K562 (cell line): ENCODE data around the gene CD244.
"Not testable (repeated sequence)": the region's sequence is repeated elsewhere in the genome, so short reads cannot be mapped to it uniquely, and the experiment has no call there.

Experiments used
- EHMT2 ChIP-seq: fragments of 450-650 bp; IDR thresholded peaks from 2 replicates; pipeline ENCODE4 v1.6.1; 2018; ENCODE audit warnings: antibody characterized with exemption
- KDM1A ChIP-seq, 2 experiments: fragments of 450-650 bp; IDR thresholded peaks; 2 replicates each; pipeline ENCODE4 v1.6.1; 2016; ENCODE audit warnings: mild to moderate bottlenecking in 2 of 2
- REST ChIP-seq, 2 experiments: fragments of 450-650 bp; formaldehyde crosslinking in 1 of 2; IDR thresholded peaks; 2 replicates each; pipeline versions ENCODE4 v1.4.0 to v1.6.1; 2014 to 2020; ENCODE audit warnings: mild to moderate bottlenecking in 2 of 2, borderline replicate concordance in 1 of 2, low read depth in 1 of 2
- SMAD3 ChIP-seq: fragments of 450-650 bp; formaldehyde crosslinking; conservative IDR thresholded peaks from 2 replicates; pipeline ENCODE4 v1.4.0; 2020; ENCODE audit warnings: mild to moderate bottlenecking
- SMARCC2 ChIP-seq: fragments of 450-650 bp; IDR thresholded peaks from 2 replicates; pipeline ENCODE4 v1.6.1; 2017; ENCODE audit warnings: antibody characterized with exemption, moderate library complexity, mild to moderate bottlenecking, low read depth
- SREBF2 ChIP-seq: sonication (generic); formaldehyde crosslinking; IDR thresholded peaks from 2 replicates; pipeline ENCODE4 v1.4.0; 2020; ENCODE audit warnings: mild to moderate bottlenecking, missing genetic modification reagents
- ZNF133 ChIP-seq: fragments of 250-450 bp; sonication (Bioruptor Pico); IDR thresholded peaks from 2 replicates; pipeline ENCODE4 v1.4.0; 2020; ENCODE audit warnings: mild to moderate bottlenecking
- ZNF143 ChIP-seq: sonication (generic); formaldehyde crosslinking; IDR thresholded peaks from 2 replicates; pipeline ENCODE4 v1.9.0; 2022; ENCODE audit warnings: mild to moderate bottlenecking, missing genetic modification reagents
- ZNF274 ChIP-seq: IDR thresholded peaks from 2 replicates; pipeline ENCODE4 v1.6.1; 2011; ENCODE audit warnings: low read depth, mild to moderate bottlenecking, low read length, moderate library complexity, borderline replicate concordance
- ZNF445 ChIP-seq: fragments of 250-450 bp; sonication (Bioruptor Pico); IDR thresholded peaks from 2 replicates; pipeline ENCODE4 v1.4.0; 2020; ENCODE audit warnings: low read depth, mild to moderate bottlenecking, moderate library complexity
- ZZZ3 ChIP-seq: fragments of 450-650 bp; IDR thresholded peaks from 2 replicates; pipeline ENCODE4 v1.6.1; 2016; ENCODE audit warnings: antibody characterized with exemption, mild to moderate bottlenecking, moderate library complexity
- TF ChIP-seq, protein P1 (sequence below), 2 experiments: fragments of 450-650 bp; IDR thresholded peaks; 2 replicates each; pipeline ENCODE4 v1.6.1; 2016; ENCODE audit warnings: mild to moderate bottlenecking in 2 of 2, borderline replicate concordance in 1 of 2, low read depth in 1 of 2, moderate library complexity in 1 of 2

- TF ChIP-seq SMARCC2; ZNF274; ZZZ3; REST (IDR thresholded peaks at IDR 0.05; ENCODE audit: borderline replicate concordance); REST (CRISPR knock-in tag; IDR thresholded peaks at IDR 0.05; ENCODE audit: low read depth); SMAD3 (CRISPR knock-in tag); SREBF2; EHMT2; ZNF143 (CRISPR knock-in tag); ZNF445 (CRISPR knock-in tag); KDM1A (IDR thresholded peaks at IDR 0.05); ZNF133: not testable (repeated sequence)
- TF ChIP-seq, protein P1, sequence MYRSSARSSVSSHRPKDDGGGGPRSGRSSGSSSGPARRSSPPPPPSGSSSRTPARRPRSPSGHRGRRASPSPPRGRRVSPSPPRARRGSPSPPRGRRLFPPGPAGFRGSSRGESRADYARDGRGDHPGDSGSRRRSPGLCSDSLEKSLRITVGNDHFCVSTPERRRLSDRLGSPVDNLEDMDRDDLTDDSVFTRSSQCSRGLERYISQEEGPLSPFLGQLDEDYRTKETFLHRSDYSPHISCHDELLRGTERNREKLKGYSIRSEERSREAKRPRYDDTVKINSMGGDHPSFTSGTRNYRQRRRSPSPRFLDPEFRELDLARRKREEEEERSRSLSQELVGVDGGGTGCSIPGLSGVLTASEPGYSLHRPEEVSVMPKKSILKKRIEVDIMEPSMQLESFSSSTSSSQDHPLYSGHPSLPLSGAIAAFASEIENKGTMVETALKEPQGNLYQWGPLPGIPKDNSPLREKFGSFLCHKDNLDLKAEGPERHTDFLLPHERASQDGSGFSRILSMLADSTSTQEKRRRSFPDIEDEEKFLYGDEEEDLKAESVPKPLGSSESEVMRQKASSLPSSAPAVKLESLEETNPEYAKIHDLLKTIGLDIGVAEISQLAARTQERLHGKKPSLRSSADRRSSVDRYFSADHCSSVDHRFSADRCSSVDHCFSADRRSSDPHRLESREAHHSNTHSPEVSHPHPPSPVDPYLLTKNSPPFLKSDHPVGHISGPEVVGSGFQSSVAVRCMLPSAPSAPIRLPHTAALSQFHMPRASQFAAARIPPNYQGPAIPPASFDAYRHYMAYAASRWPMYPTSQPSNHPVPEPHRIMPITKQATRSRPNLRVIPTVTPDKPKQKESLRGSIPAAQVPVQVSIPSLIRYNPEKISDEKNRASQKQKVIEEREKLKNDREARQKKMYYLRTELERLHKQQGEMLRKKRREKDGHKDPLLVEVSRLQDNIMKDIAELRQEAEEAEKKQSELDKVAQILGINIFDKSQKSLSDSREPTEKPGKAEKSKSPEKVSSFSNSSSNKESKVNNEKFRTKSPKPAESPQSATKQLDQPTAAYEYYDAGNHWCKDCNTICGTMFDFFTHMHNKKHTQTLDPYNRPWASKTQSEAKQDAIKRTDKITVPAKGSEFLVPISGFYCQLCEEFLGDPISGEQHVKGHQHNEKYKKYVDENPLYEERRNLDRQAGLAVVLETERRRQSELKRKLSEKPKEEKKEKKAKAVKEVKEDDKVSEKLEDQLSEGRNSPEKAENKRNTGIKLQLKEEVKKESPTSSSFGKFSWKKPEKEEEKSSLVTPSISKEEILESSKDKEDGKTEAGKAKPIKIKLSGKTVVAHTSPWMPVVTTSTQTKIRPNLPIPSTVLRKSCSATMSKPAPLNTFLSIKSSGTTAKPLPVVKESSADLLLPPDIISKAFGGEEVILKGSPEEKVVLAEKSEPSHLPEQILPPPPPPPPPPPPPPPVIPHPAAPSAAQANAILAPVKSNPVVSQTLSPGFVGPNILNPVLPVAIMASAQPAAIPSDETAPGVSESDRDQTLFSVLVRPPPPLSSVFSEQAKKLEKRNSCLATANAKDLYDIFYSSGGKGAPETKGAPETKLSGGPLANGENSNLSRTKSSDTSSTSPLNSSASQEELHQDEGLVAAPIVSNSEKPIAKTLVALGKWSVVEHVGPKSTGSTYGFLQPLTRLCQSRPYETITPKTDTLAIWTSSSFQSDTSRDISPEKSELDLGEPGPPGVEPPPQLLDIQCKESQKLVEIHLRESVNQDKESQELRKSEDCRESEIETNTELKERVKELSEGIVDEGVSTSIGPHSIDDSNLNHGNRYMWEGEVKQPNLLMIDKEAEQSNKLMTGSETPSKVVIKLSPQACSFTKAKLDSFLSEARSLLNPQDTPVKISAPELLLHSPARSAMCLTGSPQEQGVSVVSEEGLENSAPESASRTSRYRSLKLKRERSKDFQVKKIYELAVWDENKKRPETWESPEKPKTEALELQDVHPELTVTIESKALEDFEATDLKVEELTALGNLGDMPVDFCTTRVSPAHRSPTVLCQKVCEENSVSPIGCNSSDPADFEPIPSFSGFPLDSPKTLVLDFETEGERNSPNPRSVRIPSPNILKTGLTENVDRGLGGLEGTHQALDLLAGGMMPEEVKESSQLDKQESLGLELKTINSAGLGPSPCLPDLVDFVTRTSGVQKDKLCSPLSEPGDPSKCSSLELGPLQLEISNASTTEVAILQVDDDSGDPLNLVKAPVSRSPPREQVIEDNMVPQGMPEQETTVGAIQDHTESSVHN (IDR thresholded peaks at IDR 0.05; ENCODE audit: borderline replicate concordance in 1 of 2, low read depth in 1 of 2) = not testable (repeated sequence)
Observed at GRCh38 chr1:160867651-160868050, 5.0 kb upstream of the CD244 start.
